GM21528 (cell line): ENCODE data around the gene MPZL1.

Experiments
- ATAC-seq: cut with Tn5 transposase; IDR thresholded peaks from one replicate; pipeline ENCODE4 v1.9.1; 2021; ENCODE audit warnings: mild to moderate bottlenecking, moderate library complexity; ENCODE audit not compliant: unreplicated experiment, low FRiP score

Gene MPZL1

GRCh38 chr1:167837326-167837725, 115.5 kb downstream of the MPZL1 start:
- ATAC-seq = no peak

GRCh38 chr1:167839009-167839408, 117.2 kb downstream of the MPZL1 start:
- ATAC-seq = no peak
